Stomach (tissue), 4 donors: Measurements from ENCODE around the gene COL27A1.
"Not testable (repeated sequence)": the region's sequence is repeated elsewhere in the genome, so short reads cannot be mapped to it uniquely, and the experiment has no call there.

Experiments
- CTCF ChIP-seq, 7 experiments: fragments of 450-650 bp in 4 of 7; fragments of 200-600 bp in 3 of 7; sonication (generic) in 3 of 7; IDR thresholded peaks; one replicate each; pipeline ENCODE4 v1.5.1; 2016 to 2019; ENCODE audit warnings: antibody characterized with exemption in 7 of 7, control low read depth in 2 of 7, mild to moderate bottlenecking in 1 of 7
- EP300 ChIP-seq: sonication (generic); formaldehyde crosslinking; IDR thresholded peaks from one replicate; pipeline ENCODE4 v1.6.1; 2017; ENCODE audit warnings: antibody characterized with exemption
- POLR2A ChIP-seq, 4 donors: fragments of 450-650 bp; IDR thresholded peaks; one replicate each; pipeline ENCODE4 v1.6.1; 2016; ENCODE audit warnings: antibody characterized with exemption in 4 of 4, control low read depth in 2 of 4, mild to moderate bottlenecking in 1 of 4, moderate library complexity in 1 of 4
- POLR2AphosphoS5 ChIP-seq, 3 donors: sonication (generic); formaldehyde crosslinking; IDR thresholded peaks; one replicate each; pipeline ENCODE4 v1.6.1; 2016; ENCODE audit warnings: antibody characterized with exemption in 3 of 3

- TF ChIP-seq CTCF (IDR thresholded peaks at IDR 0.05); EP300; POLR2AphosphoS5 (IDR thresholded peaks at IDR 0.05); POLR2A (IDR thresholded peaks at IDR 0.05): not testable (repeated sequence)
These were observed 177.2 kb downstream of the COL27A1 start for GRCh38 chr9:114332474-114333040.
